GM19023 (cell line): Measurements from ENCODE around the gene CACNA1D.
A peak's percentile ranks its signal among the peaks of the same experiment; 100 is the strongest.

Source experiments
- ATAC-seq: cut with Tn5 transposase; IDR thresholded peaks from one replicate; pipeline ENCODE4 v1.9.1; 2021; ENCODE audit warnings: mild to moderate bottlenecking, moderate library complexity; ENCODE audit not compliant: unreplicated experiment

CACNA1D gene

GRCh38 chr3:53525765-53526703 is 31.6 kb downstream of the CACNA1D start:
- no peak for ATAC-seq

GRCh38 chr3:53526704-53527055 is 32.3 kb downstream of the CACNA1D start:
- no peak for ATAC-seq

GRCh38 chr3:53530205-53530604 is 35.8 kb downstream of the CACNA1D start:
- no peak for ATAC-seq

GRCh38 chr3:53531749-53532148 is 37.3 kb downstream of the CACNA1D start:
- no peak for ATAC-seq

GRCh38 chr3:53533472-53533871 is 39.1 kb downstream of the CACNA1D start:
- no peak for ATAC-seq

GRCh38 chr3:53534216-53534615 is 39.8 kb downstream of the CACNA1D start:
- ATAC-seq, result no peak

- ATAC-seq, result no peak
Observed at GRCh38 chr3:53534676-53535400, 40.4 kb downstream of the CACNA1D start.

- ATAC-seq, result no peak
Observed at GRCh38 chr3:53536282-53536681, 41.9 kb downstream of the CACNA1D start.

- no peak for ATAC-seq
Observed at GRCh38 chr3:53544357-53544756, 49.9 kb downstream of the CACNA1D start.

GRCh38 chr3:53545310-53545995 is 51.0 kb downstream of the CACNA1D start:
- no peak for ATAC-seq

GRCh38 chr3:53545996-53546359 is 51.6 kb downstream of the CACNA1D start:
- ATAC-seq, result no peak

GRCh38 chr3:53547327-53547726 is 52.9 kb downstream of the CACNA1D start:
- ATAC-seq, result no peak

- ATAC-seq, result no peak
Observed at GRCh38 chr3:53550005-53550620, 55.7 kb downstream of the CACNA1D start.

- ATAC-seq, result no peak
Observed at GRCh38 chr3:53551324-53551723, 56.9 kb downstream of the CACNA1D start.

GRCh38 chr3:53552730-53553129 is 58.3 kb downstream of the CACNA1D start:
- ATAC-seq, result no peak

GRCh38 chr3:53553200-53553599 is 58.8 kb downstream of the CACNA1D start:
- no peak for ATAC-seq

- peak; percentile 89 for ATAC-seq
Observed at GRCh38 chr3:53554559-53555067, 60.2 kb downstream of the CACNA1D start.

- peak; percentile 57 for ATAC-seq
Observed at GRCh38 chr3:53555068-53555588, 60.7 kb downstream of the CACNA1D start.

- ATAC-seq, result no peak
Observed at GRCh38 chr3:53566461-53567145, 72.2 kb downstream of the CACNA1D start.

GRCh38 chr3:53570081-53570480 is 75.7 kb downstream of the CACNA1D start:
- ATAC-seq, result no peak
